Measurements from ENCODE around the gene PRKAA2.

Gene PRKAA2

GRCh38 chr1:56688522-56689026 lies 43.5 kb downstream of the PRKAA2 start:
- TF ChIP-seq CTCF (IDR thresholded peaks at IDR 0.05; ENCODE audit: low read depth, low read length, missing control alignments): no peak
- H3K4me3 ChIP-seq (replicated peaks; ENCODE audit: low read depth, low read length): no peak overlapping the region
- peak; percentile 36 for DNase-seq (ENCODE audit: extremely low read depth, low read depth)

DNA sequence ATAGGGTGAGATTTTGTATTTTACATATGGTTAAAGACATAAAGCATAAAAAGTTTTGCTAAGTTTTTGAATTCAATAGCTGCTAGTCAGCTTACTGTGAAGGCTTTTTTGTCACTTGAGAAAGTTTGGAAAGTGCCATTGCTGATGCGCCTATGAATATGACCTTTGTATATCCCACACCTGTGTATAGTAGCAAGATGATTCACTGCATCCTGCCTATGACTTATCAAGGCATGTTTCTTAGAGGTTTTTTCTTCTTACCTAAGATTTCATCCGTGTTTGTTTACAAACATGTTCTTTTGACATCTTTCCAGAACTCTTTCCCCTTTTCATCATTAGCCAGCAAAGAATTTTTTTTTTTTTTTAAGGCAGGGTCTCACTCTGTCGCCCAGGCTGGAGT lies 51.5 kb downstream of the PRKAA2 start:
- no peak overlapping the region for H3K4me3 ChIP-seq (replicated peaks; ENCODE audit: low read depth, low read length)
- DNase-seq (ENCODE audit: extremely low read depth, low read depth): no peak
- TF ChIP-seq CTCF (IDR thresholded peaks at IDR 0.05; ENCODE audit: low read depth, low read length, missing control alignments): no peak

- H3K4me3 ChIP-seq (replicated peaks; ENCODE audit: low read depth, low read length): no peak overlapping the region
- TF ChIP-seq CTCF (IDR thresholded peaks at IDR 0.05; ENCODE audit: low read depth, low read length, missing control alignments): no peak
- DNase-seq (ENCODE audit: extremely low read depth, low read depth): no peak
Observed at GRCh38 chr1:56703747-56704146, 58.6 kb downstream of the PRKAA2 start.

DNA sequence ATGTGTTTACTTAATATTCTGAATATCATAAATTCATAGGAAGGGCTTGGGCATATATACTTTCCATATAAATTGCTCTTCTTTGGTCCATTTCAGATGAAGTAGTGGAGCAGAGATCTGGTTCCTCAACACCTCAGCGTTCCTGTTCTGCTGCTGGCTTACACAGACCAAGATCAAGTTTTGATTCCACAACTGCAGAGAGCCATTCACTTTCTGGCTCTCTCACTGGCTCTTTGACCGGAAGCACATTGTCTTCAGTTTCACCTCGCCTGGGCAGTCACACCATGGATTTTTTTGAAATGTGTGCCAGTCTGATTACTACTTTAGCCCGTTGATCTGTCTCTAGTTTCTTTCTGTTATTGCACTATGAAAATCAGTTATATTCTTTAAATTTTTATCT lies 62.3 kb downstream of the PRKAA2 start:
- no peak for TF ChIP-seq CTCF (IDR thresholded peaks at IDR 0.05; ENCODE audit: low read depth, low read length, missing control alignments)
- DNase-seq (ENCODE audit: extremely low read depth, low read depth): no peak
- H3K4me3 ChIP-seq (replicated peaks; ENCODE audit: low read depth, low read length): no peak overlapping the region

DNA sequence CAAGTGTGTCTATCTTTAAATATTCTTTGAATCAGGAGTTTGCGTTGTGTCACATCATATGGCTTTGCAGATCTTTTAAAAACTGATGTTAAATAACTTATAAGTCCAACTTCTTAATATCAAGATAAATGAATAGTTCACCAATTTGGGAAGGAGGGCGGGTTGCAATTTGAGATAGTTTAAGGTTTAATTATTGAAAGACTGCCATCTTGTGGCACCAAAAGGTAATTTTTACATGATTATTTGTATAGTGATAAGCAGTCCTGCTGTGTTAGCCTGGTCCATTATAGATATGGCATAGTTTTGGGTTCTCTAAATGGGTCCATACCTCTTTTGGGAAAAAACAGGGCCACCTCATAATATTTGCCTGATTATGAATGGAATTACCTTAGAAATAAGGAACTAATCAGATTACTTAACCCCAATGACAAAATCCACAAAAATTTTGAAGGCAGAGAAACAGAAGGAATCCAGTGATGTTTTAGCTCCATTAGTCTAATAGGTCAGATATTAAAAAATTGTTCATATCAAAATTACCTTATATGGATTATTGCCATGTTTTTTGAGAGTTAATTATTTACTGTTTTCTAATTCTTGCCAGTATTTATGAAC lies 64.3 kb downstream of the PRKAA2 start:
- peak; percentile 38 for DNase-seq (ENCODE audit: extremely low read depth, low read depth)
- peak; percentile 33 for TF ChIP-seq CTCF (IDR thresholded peaks at IDR 0.05; ENCODE audit: low read depth, low read length, missing control alignments)
- H3K4me3 ChIP-seq (replicated peaks; ENCODE audit: low read depth, low read length): no peak overlapping the region

GRCh38 chr1:56709995-56710394 lies 64.9 kb downstream of the PRKAA2 start:
- TF ChIP-seq CTCF (IDR thresholded peaks at IDR 0.05; ENCODE audit: low read depth, low read length, missing control alignments): no peak

GRCh38 chr1:56710646-56711045 lies 65.5 kb downstream of the PRKAA2 start:
- no peak overlapping the region for H3K4me3 ChIP-seq (replicated peaks; ENCODE audit: low read depth, low read length)
- TF ChIP-seq CTCF (IDR thresholded peaks at IDR 0.05; ENCODE audit: low read depth, low read length, missing control alignments): no peak
- DNase-seq (ENCODE audit: extremely low read depth, low read depth): peak; percentile 14

More at GRCh38 chr1:56709995-56710394, 64.9 kb downstream of the PRKAA2 start:
- no peak for DNase-seq (ENCODE audit: extremely low read depth, low read depth)
- no peak overlapping the region for H3K4me3 ChIP-seq (replicated peaks; ENCODE audit: low read depth, low read length)
